AG20443 (cell line): ENCODE measurements around the gene HACD2.
A peak's percentile ranks its signal among the peaks of the same experiment; 100 is the strongest.

Experiments
- DNase-seq: peaks from one replicate; pipeline ENCODE4 v3.0.0; 2012; ENCODE audit warnings: low spot score, mixed read lengths

The HACD2 gene

GRCh38 chr3:123568875-123569274 lies 16.0 kb downstream of the HACD2 start:
- DNase-seq: no peak

GRCh38 chr3:123568034-123568433 lies 16.8 kb downstream of the HACD2 start:
- no peak for DNase-seq

GRCh38 chr3:123564056-123564455 lies 20.8 kb downstream of the HACD2 start:
- no peak for DNase-seq

- no peak for DNase-seq
These were observed 22.3 kb downstream of the HACD2 start for GRCh38 chr3:123562547-123562946.

GRCh38 chr3:123561188-123561587 lies 23.7 kb downstream of the HACD2 start:
- DNase-seq: no peak

- DNase-seq: peak; percentile 63
These were observed 25.6 kb downstream of the HACD2 start for GRCh38 chr3:123559040-123559861.

GRCh38 chr3:123553536-123553935 lies 31.3 kb downstream of the HACD2 start:
- DNase-seq: no peak

- no peak for DNase-seq
These were observed 32.1 kb downstream of the HACD2 start for GRCh38 chr3:123552768-123553167.

- peak; percentile 26 for DNase-seq
These were observed 32.6 kb downstream of the HACD2 start for GRCh38 chr3:123552095-123552714.

GRCh38 chr3:123547881-123548519 lies 36.9 kb downstream of the HACD2 start:
- no peak for DNase-seq

GRCh38 chr3:123546133-123546755 lies 38.6 kb downstream of the HACD2 start:
- no peak for DNase-seq

GRCh38 chr3:123543950-123544349 lies 40.9 kb downstream of the HACD2 start:
- no peak for DNase-seq

- DNase-seq: no peak
These were observed 44.6 kb downstream of the HACD2 start for GRCh38 chr3:123540285-123540684.

- DNase-seq: no peak
These were observed 48.5 kb downstream of the HACD2 start for GRCh38 chr3:123536153-123536895.

- peak; percentile 77 for DNase-seq
These were observed 49.3 kb downstream of the HACD2 start for GRCh38 chr3:123535580-123535979.

- no peak for DNase-seq
These were observed 50.6 kb downstream of the HACD2 start for GRCh38 chr3:123534264-123534663.

- no peak for DNase-seq
These were observed 51.2 kb downstream of the HACD2 start for GRCh38 chr3:123533554-123534159.

GRCh38 chr3:123528130-123528529 lies 56.7 kb downstream of the HACD2 start:
- DNase-seq: no peak

GRCh38 chr3:123527046-123527445 lies 57.8 kb downstream of the HACD2 start:
- no peak for DNase-seq

GRCh38 chr3:123526474-123526873 lies 58.4 kb downstream of the HACD2 start:
- DNase-seq: no peak

- DNase-seq: no peak
These were observed 59.4 kb downstream of the HACD2 start for GRCh38 chr3:123525433-123525832.

GRCh38 chr3:123524981-123525380 lies 59.9 kb downstream of the HACD2 start:
- DNase-seq: no peak
